ENCODE data around the gene GRWD1. TPM values are rescaled to one million over a fixed set of nuclear protein-coding genes. Genes with fewer than 3 reads are reported as not detected.

Gene GRWD1
- total and polyA plus RNA-seq, 2 of the 8 experiments (the other 6 are each of a cell fraction or from before 2014, with no cell fraction given), result 36.9 to 61.9 TPM

DNA sequence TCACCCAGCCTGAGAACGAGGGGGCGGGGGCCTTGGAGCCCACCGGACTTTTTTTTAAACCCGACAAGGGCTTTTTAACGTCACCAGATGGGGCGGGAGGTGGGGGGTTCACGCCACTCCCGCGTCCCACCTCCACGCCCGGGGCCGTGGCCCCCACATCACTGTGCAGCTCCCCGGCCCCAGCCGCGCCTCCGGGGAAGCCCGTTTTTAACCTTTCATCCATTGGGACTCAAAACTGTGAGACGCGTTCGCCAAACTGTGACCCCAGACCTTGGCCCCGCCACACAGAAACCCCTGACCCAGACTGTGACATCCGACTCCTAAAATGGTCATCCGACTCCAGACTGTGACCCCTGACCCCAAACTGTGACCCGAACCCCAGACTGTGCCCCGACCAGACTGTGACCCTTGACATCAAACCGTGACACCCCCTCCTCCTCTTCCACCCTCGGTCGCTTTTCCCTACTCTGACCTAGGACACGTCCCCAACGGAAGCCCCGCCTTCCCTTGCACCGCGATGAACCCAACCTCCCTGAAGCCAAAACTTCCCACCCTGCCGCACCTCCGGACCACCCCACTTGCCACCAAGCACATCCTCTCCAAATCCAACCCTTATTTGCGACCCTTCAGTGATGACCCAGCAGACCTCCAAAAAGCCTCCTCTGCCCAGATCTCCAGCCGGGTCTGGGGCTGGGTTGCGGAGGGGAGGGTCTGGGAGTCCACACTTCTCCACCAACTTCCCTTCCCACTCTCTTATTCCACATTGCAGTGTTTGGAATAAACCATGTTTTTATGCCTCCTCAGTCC is 1.5 kb upstream of the GRWD1 start:
- H3K4me1 ChIP-seq (replicated peaks in 1 of 4; ENCODE audit: control insufficient read depth in 3 of 4, insufficient read depth in 4 of 4, low read length in 3 of 4), result peaks cover 0 to 5% (median 4%) of the 10 kb centered on the region in 4 experiments; a peak in 4 of 7 replicates
- no peak for FAIRE-seq
- H3K79me2 ChIP-seq (ENCODE audit: control insufficient read depth in 1 of 2, insufficient read depth in 2 of 2, low read length in 2 of 2), result peaks cover 0 to 8% of the 10 kb centered on the region in 2 experiments; a peak in 2 of 4 replicates
- no peak overlapping the region for H4K5ac ChIP-seq (ENCODE audit: insufficient read length, low read depth, low read length)
- peak overlapping the region; percentile 17; the same call in 1 of the 2 replicates for H2BK12ac ChIP-seq (ENCODE audit: low read depth, low read length)
- WGBS, 2 experiments (ENCODE audit: extremely low coverage in 1 of 2, insufficient coverage in 1 of 2, insufficient read length in 1 of 2, insufficient replicate concordance in 2 of 2, low coverage in 1 of 2, low lambda C conversion rate in 2 of 2, missing lambda C conversion rate in 1 of 2), result 91% methylated on average over 37 of the region's 38 CpGs; no CpG with 5 or more reads in 1 of the 2 experiments
- no peak overlapping the region for H4K91ac ChIP-seq (replicated peaks; ENCODE audit: insufficient read length, low read length)
- H4K8ac ChIP-seq (ENCODE audit: extremely low read depth, insufficient read depth, low read length), result no peak overlapping the region
- DNase-seq (ENCODE audit: low read depth in 1 of 2, low spot score in 2 of 2), result no peak
- H3K18ac ChIP-seq (ENCODE audit: extremely low read depth, low read length), result no peak overlapping the region
- H2AK5ac ChIP-seq (ENCODE audit: low read depth, low read length), result 0 out of 2 replicates have a peak overlapping the region, but pooled peaks have one; percentile 24
- H3K4me3 ChIP-seq (ENCODE audit: extremely low read depth in 1 of 4, insufficient read depth in 2 of 4, low read depth in 3 of 4, low read length in 4 of 4), result peak overlapping the region; percentile 80 to 99 (median 95); a peak in 3 of 8 replicates
- no peak overlapping the region for H3K23ac ChIP-seq (ENCODE audit: insufficient read length)
- no peaks in the 10 kb centered on the region for H3K27me3 ChIP-seq (replicated peaks in 1 of 4; ENCODE audit: control insufficient read depth in 3 of 4, extremely low read depth in 1 of 4, insufficient read depth in 3 of 4, low read length in 3 of 4)
- H2AFZ ChIP-seq (ENCODE audit: low read length), result no peak overlapping the region
- H4K20me1 ChIP-seq (replicated peaks in 1 of 2; ENCODE audit: control insufficient read depth in 1 of 2, insufficient read depth in 2 of 2, low read length in 2 of 2), result peaks cover 0 to 9% of the 10 kb centered on the region in 2 experiments
- no peaks in the 10 kb centered on the region for H3K9me3 ChIP-seq (ENCODE audit: insufficient read depth in 2 of 2, low read depth in 1 of 2, low read length in 1 of 2)
- H3K14ac ChIP-seq (ENCODE audit: insufficient read length), result no peak overlapping the region
- peak overlapping the region; percentile 53 to 85 for H3K4me2 ChIP-seq (ENCODE audit: insufficient read depth in 1 of 2, low read depth in 2 of 2, low read length in 2 of 2)
- H3K79me1 ChIP-seq (ENCODE audit: low read depth, low read length), result peaks cover 2% of the 10 kb centered on the region; the same call in 1 of the 2 replicates
- no peak overlapping the region for H3K9ac ChIP-seq (replicated peaks in 1 of 4; ENCODE audit: extremely low read depth in 1 of 4, low read depth in 3 of 4, low read length in 3 of 4)
- ChIA-PET CTCF (ENCODE audit: partially characterized antibody) (interaction anchor here (0.5 to 1.6 kb wide), 5 partner anchors 11 to 1013 kb away, joined by 3 to 8 read pairs (median 4); no protein-coding TSS in a partner anchor), POLR2A (ENCODE audit: partially characterized antibody) (interaction anchor here (1.0 to 3.0 kb wide), 11 partner anchors 10 to 53 kb away, joined by 3 to 13 read pairs (median 5); partner anchors contain the start of genes KCNJ14 and KDELR1)
- peaks cover 9% of the 10 kb centered on the region for H3K23me2 ChIP-seq (ENCODE audit: low read depth, low read length)
- no peak overlapping the region for H2BK120ac ChIP-seq (replicated peaks; ENCODE audit: low read depth, low read length)
- no peak overlapping the region for H3K56ac ChIP-seq (replicated peaks; ENCODE audit: insufficient read length, low read depth, low read length)
- TF ChIP-seq CEBPB (IDR thresholded peaks at IDR 0.05; ENCODE audit: low read depth, low read length), result no peak
- no peak overlapping the region for H3K27ac ChIP-seq (ENCODE audit: low read depth, low read length)
- peaks cover 6 to 19% (median 16%) of the 10 kb centered on the region in 4 experiments; a peak in 7 of 8 replicates for H3K36me3 ChIP-seq (ENCODE audit: control insufficient read depth in 2 of 4, insufficient read depth in 4 of 4, low read length in 3 of 4)
- H3K4ac ChIP-seq (replicated peaks; ENCODE audit: insufficient read length, low read depth, low read length), result no peak overlapping the region
- no peak overlapping the region for H2BK15ac ChIP-seq (ENCODE audit: low read length)
- no peak overlapping the region for H2BK20ac ChIP-seq (ENCODE audit: low read length)
- H2BK5ac ChIP-seq (ENCODE audit: low read depth, low read length), result no peak overlapping the region; the same call in 1 of the 2 replicates
